Adrenal gland (tissue), 5 donors: ENCODE data around the gene SNX25.

ENCODE experiments used
- CTCF ChIP-seq, 6 experiments: fragments of 450-650 bp in 4 of 6; fragments of 200-600 bp in 2 of 6; sonication (generic) in 1 of 6; IDR thresholded peaks; 1 replicate in 5 of 6; 2 replicates in 1 of 6; pipeline versions ENCODE4 v1.5.1 to v1.8.0; 2016 to 2021; ENCODE audit warnings: antibody characterized with exemption in 6 of 6, mild to moderate bottlenecking in 2 of 6, moderate library complexity in 1 of 6
- POLR2A ChIP-seq, 2 donors: fragments of 450-650 bp; IDR thresholded peaks; one replicate each; pipeline ENCODE4 v1.6.1; 2017; ENCODE audit warnings: antibody characterized with exemption in 2 of 2, mild to moderate bottlenecking in 2 of 2, moderate library complexity in 1 of 2
- donor health status: DM: no; HTN: no; CAD: no.

GRCh38 chr4:185352202-185352601 is 142.8 kb downstream of the SNX25 start:
- TF ChIP-seq CTCF (IDR thresholded peaks at IDR 0.05) (no peak), POLR2A (IDR thresholded peaks at IDR 0.05) (no peak)
